ENCODE results near the gene GAPVD1. TPM values are rescaled to one million over a fixed set of nuclear protein-coding genes. Genes with fewer than 3 reads are reported as not detected.

GAPVD1 gene
- total and polyA plus RNA-seq, 2 of the 8 experiments (the other 6 are each of a cell fraction or from before 2014, with no cell fraction given), result 5.5 to 40.5 TPM

- TF ChIP-seq CHD7 (IDR thresholded peaks at IDR 0.05; ENCODE audit: insufficient replicate concordance, low read length) (no peak), PHF8 (conservative IDR thresholded peaks at IDR 0.05; ENCODE audit: low read depth, low read length) (no peak)
Measured at GRCh38 chr9:125377584-125378250, 116.1 kb downstream of the GAPVD1 start (continued).
